OCI-LY7 (cell line): ENCODE measurements around the gene CELA3B. TPM values are rescaled to one million over a fixed set of nuclear protein-coding genes. Genes with fewer than 3 reads are reported as not detected.

Experiments used
- BruUV-seq: library from RNA; stranded (reverse); fragments of 400-500 nt; replicated peaks from 2 replicates; lab custom pipeline; 2021; lab: Mats Ljungman, UMichigan
- CTCF ChIA-PET: fragments of 300-600 bp; sonication (Branson Sonifier 250); formaldehyde crosslinking; loops from one replicate; lab custom pipeline; 2022; ENCODE audit warnings: antibody characterized with exemption; ENCODE audit not compliant: unreplicated experiment; lab: Charles Lee
- POLR2A ChIA-PET: fragments of 300-600 bp; sonication (Branson Sonifier 250); formaldehyde crosslinking; loops from one replicate; lab custom pipeline; 2022; ENCODE audit warnings: antibody characterized with exemption; lab: Charles Lee
- DNase-seq: peaks from one replicate; pipeline ENCODE4 v3.0.0-alpha.2; 2015; ENCODE audit warnings: low spot score
- H2AFZ ChIP-seq: fragments of 200-600 bp; sonication (generic), shearing (Covaris generic); 2 replicates; pipeline ENCODE4 v1.6.1; 2014; ENCODE audit warnings: mild to moderate bottlenecking, antibody characterized with exemption, low read length, moderate library complexity
- H3K27ac ChIP-seq: fragments of 200-600 bp; sonication (generic); 2 replicates; pipeline ENCODE4 v1.5.1; 2014; ENCODE audit warnings: mixed run types, low read depth, mild to moderate bottlenecking, moderate library complexity, low read length, inconsistent platforms; ENCODE audit not compliant: poor library complexity, severe bottlenecking
- H3K36me3 ChIP-seq: fragments of 200-600 bp; sonication (generic); 2 replicates; pipeline ENCODE4 v1.6.1; 2014; ENCODE audit warnings: mild to moderate bottlenecking, antibody characterized with exemption, low read length, moderate library complexity, mixed read lengths; ENCODE audit not compliant: insufficient read depth
- H3K4me1 ChIP-seq: fragments of 200-600 bp; sonication (generic); 2 replicates; pipeline ENCODE4 v1.5.1; 2014; ENCODE audit warnings: mild to moderate bottlenecking, low read length; ENCODE audit not compliant: insufficient read depth, poor library complexity, severe bottlenecking
- H3K4me2 ChIP-seq: fragments of 200-600 bp; sonication (generic); 2 replicates; pipeline ENCODE4 v1.6.1; 2014; ENCODE audit warnings: mild to moderate bottlenecking, low read length
- H3K4me3 ChIP-seq: fragments of 200-600 bp; sonication (generic); 2 replicates; pipeline ENCODE4 v1.5.1; 2014; ENCODE audit warnings: mild to moderate bottlenecking, low read depth, low read length; ENCODE audit not compliant: poor library complexity, severe bottlenecking
- H3K79me2 ChIP-seq: fragments of 200-600 bp; sonication (generic); 2 replicates; pipeline ENCODE4 v1.6.1; 2016; ENCODE audit warnings: low read depth, mild to moderate bottlenecking, low read length, moderate library complexity, mixed read lengths; ENCODE audit not compliant: insufficient read depth
- H3K9me2 ChIP-seq: fragments of 200-600 bp; sonication (generic); 2 replicates; pipeline ENCODE4 v1.6.1; 2016; ENCODE audit warnings: mild to moderate bottlenecking, low read length, mixed read lengths; ENCODE audit not compliant: insufficient read depth
- H3K9me3 ChIP-seq: fragments of 200-600 bp; sonication (generic); 2 replicates; pipeline ENCODE4 v1.6.1; 2014; ENCODE audit warnings: mild to moderate bottlenecking, mixed run types, low read length, mixed read lengths
- H4K20me1 ChIP-seq: fragments of 200-600 bp; sonication (generic); 2 replicates; pipeline ENCODE4 v1.6.1; 2014; ENCODE audit warnings: mild to moderate bottlenecking, antibody characterized with exemption, low read length, moderate library complexity, mixed read lengths; ENCODE audit not compliant: insufficient read depth
- EZH2phosphoT487 ChIP-seq: fragments of 200-600 bp; sonication (generic); IDR thresholded peaks from 2 replicates; pipeline ENCODE4 v1.6.1; 2018; ENCODE audit warnings: low read depth, borderline replicate concordance, mild to moderate bottlenecking, mixed run types, antibody characterized with exemption, low read length, moderate library complexity, mixed read lengths
- intact Hi-C: fragments of 100-400 bp; cut with micrococcal nuclease; formaldehyde crosslinking; loops from one replicate; pipeline ENCODE4 v1.10.0; 2022; ENCODE audit not compliant: unreplicated experiment
- total RNA-seq, 2 experiments: library from RNA; depleted of rRNA in 1 of 2; stranded (reverse); fragments of >200 nt in 1 of 2; shearing (Covaris generic) in 1 of 2; gene quantifications; 2 replicates each; pipeline ENCODE4 v1.2.3, GENCODE V29; 2014 to 2022
- TF ChIP-seq, protein P1 (sequence below): fragments of 200-600 bp; sonication (generic); conservative IDR thresholded peaks from 2 replicates; pipeline ENCODE4 v1.5.1; 2014; ENCODE audit warnings: mild to moderate bottlenecking, antibody characterized with exemption, low read length, moderate library complexity, mixed read lengths

The CELA3B gene
- total RNA-seq, 2 experiments from 2014 or later = not detected

DNA sequence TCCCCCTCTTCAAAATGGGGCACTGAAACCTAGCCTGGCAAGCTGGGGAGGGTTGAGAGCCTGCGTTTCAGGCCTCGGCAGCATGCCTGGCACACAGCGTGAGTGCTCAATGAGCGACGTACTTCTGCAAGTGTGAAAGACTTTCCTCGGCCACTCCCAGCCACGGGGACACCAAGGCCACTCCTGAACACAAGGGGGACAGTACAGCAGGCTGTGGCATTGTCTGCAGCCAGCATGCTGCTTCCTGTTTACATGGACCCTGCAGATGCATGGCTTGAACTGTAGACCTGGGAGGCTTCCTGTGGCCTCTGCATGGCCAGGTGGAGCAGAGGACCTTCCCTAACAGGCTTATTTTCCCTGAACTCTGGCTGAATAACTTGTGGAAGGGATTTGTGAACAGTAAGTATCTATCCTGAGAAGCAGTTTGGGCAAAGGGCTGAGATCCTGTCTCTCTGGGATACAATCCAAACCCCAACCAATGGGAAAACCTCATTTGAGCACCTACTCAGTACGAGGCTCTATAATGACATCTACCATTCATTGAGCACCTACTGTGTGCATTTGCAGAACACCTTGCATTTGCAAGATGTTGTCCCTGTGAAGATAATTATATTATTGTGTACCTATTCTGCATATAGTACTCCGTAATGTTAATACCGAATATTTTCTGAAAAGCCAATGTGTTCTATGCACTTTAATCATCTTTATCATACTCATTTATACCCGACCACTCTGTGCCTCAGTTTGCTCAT lies 29.8 kb upstream of the CELA3B start:
- Histone ChIP-seq H4K20me1 (no peaks in the 10 kb centered on the region), H3K36me3 (no peaks in the 10 kb centered on the region), H3K4me1 (no peaks in the 10 kb centered on the region), H3K9me2 (no peaks in the 10 kb centered on the region), H3K27ac (no peak overlapping the region), H3K9me3 (no peaks in the 10 kb centered on the region), H3K4me3 (no peak overlapping the region), H3K4me2 (no peak overlapping the region), H3K79me2 (no peaks in the 10 kb centered on the region), H2AFZ (no peak overlapping the region)
- POLR2A ChIA-PET = no interaction called here
- CTCF ChIA-PET = no interaction called here
- TF ChIP-seq EZH2phosphoT487 = no peak
- TF ChIP-seq, protein P1, sequence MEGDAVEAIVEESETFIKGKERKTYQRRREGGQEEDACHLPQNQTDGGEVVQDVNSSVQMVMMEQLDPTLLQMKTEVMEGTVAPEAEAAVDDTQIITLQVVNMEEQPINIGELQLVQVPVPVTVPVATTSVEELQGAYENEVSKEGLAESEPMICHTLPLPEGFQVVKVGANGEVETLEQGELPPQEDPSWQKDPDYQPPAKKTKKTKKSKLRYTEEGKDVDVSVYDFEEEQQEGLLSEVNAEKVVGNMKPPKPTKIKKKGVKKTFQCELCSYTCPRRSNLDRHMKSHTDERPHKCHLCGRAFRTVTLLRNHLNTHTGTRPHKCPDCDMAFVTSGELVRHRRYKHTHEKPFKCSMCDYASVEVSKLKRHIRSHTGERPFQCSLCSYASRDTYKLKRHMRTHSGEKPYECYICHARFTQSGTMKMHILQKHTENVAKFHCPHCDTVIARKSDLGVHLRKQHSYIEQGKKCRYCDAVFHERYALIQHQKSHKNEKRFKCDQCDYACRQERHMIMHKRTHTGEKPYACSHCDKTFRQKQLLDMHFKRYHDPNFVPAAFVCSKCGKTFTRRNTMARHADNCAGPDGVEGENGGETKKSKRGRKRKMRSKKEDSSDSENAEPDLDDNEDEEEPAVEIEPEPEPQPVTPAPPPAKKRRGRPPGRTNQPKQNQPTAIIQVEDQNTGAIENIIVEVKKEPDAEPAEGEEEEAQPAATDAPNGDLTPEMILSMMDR = no peak
- DNase-seq = no peak
- intact Hi-C loops = no loop called here
- BruUV-seq = no TSS peak

DNA sequence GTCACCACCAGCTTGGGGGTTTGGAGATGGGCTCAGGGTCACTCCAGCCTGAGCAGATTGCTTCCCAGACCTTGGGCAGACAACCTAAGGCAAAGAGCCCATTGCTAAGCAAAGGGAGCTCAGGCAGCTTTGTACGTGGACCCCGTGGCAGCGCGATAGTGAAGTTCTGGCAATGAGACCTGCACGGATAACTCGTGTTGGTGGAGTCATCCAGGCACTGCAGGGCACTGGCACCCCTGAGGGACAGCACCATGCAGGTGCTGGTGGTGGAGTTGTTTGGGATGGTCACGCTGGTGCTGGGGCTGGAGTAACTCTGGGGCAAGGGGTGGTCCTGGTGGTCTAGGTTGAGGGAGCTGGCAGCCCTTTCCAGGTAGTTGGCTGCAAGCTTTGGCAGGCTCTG lies 26.1 kb upstream of the CELA3B start:
- intact Hi-C loops = no loop called here
- no peak overlapping the region for H2AFZ ChIP-seq
- BruUV-seq = no TSS peak
- H3K9me3 ChIP-seq = no peaks in the 10 kb centered on the region
- no peaks in the 10 kb centered on the region for H3K9me2 ChIP-seq
- CTCF ChIA-PET = no interaction called here
- H3K27ac ChIP-seq = no peak overlapping the region
- TF ChIP-seq, protein P1 = no peak
- TF ChIP-seq EZH2phosphoT487 = no peak
- H3K36me3 ChIP-seq = no peaks in the 10 kb centered on the region
- no peaks in the 10 kb centered on the region for H4K20me1 ChIP-seq
- H3K4me3 ChIP-seq = no peak overlapping the region
- DNase-seq = no peak
- POLR2A ChIA-PET = no interaction called here
- no peaks in the 10 kb centered on the region for H3K4me1 ChIP-seq
- no peaks in the 10 kb centered on the region for H3K79me2 ChIP-seq
- H3K4me2 ChIP-seq = no peak overlapping the region

DNA sequence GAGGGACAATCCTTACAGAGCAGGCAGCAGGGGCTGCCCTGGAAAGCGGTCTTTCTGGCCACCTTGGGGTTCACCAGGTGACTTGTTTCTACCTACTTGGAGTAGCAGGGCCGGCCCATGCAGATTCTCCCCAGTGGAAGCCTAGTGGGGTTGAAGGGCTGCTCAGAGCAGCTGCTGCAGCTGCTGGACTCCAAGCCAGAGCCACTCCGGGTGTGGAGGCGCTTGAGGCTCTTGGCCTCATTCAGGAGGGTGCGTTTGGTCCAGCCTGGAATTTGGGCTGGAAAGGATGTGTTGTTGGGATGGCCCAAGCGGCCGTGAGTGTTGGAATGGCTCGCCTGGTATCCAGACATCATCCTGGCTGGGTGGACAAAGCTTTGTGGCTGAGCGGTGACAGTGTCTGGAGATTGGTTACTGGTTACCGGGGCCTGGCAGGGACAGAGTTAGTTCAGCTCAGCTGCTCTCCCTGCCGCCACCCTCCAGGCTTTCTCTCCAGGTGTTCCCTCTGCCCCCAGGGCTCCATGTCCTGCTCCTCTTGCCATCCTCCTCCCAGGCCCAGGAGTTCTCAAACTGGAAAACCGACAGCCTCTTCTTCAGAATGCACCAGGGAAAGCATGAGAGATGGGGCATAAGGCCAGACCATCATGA lies 25.5 kb upstream of the CELA3B start:
- no peaks in the 10 kb centered on the region for H3K79me2 ChIP-seq
- TF ChIP-seq EZH2phosphoT487 = no peak
- TF ChIP-seq, protein P1 = no peak
- ChIA-PET POLR2A (no interaction called here), CTCF (no interaction called here)
- no peak overlapping the region for H3K27ac ChIP-seq
- no peak overlapping the region for H3K4me3 ChIP-seq
- DNase-seq = no peak
- H3K36me3 ChIP-seq = no peaks in the 10 kb centered on the region
- no TSS peak for BruUV-seq
- no peak overlapping the region for H2AFZ ChIP-seq
- no peaks in the 10 kb centered on the region for H3K9me3 ChIP-seq
- H3K9me2 ChIP-seq = no peaks in the 10 kb centered on the region
- H4K20me1 ChIP-seq = no peaks in the 10 kb centered on the region
- no peak overlapping the region for H3K4me2 ChIP-seq
- H3K4me1 ChIP-seq = no peaks in the 10 kb centered on the region
- intact Hi-C loops = no loop called here
